ENCODE data around the gene RTL10.

DNA sequence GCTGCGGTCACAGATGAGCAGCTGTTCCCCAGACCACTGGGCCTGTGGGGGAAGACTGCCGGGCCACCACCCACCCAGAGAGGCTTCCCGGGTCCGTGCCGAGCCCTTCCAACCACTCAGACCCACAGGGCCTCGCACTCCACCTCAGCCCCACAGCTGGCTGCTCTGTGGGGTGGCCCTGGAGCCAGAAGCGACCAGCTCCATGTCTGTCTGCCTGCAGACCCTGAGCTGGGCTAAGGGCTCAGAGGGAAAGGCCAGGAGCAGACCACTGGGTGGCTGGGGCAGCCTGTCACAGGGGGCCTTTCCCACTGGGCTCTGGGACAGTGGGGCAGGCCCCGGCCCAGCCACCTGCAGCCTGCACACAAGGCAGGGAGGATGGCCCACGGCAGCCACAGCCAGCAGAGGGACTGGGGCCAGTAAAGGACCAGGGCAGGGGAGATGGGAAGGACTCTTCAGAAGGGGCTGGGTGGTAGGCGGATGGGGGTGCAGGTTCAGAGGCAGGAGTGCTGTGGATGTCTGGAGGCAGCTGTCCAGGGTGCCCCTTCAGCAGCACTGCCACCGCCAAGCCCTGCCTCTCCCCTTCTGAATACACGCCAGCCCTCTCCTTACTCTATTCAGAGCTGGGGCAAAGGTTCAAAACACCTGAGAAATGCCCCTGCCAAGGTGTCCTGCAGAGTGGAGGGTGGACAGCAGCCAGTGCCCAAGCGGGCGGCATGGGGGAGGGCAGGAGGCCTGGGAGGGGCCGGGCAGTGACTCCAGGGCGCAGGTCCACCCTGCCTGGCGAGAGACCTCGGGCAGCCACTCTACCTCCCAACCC lies 32.2 kb downstream of the RTL10 start:
- TF ChIP-seq FOXP1 (CRISPR knock-in tag; IDR thresholded peaks at IDR 0.05; ENCODE audit: borderline replicate concordance) (no peak), TCF7 (CRISPR knock-in tag; IDR thresholded peaks at IDR 0.05; ENCODE audit: low read depth) (no peak), RELA (CRISPR knock-in tag; IDR thresholded peaks at IDR 0.05; ENCODE audit: borderline replicate concordance) (no peak), GRHL2 (CRISPR knock-in tag; IDR thresholded peaks at IDR 0.05; ENCODE audit: insufficient replicate concordance, severe bottlenecking) (no peak)
- TF ChIP-seq, protein P1, sequence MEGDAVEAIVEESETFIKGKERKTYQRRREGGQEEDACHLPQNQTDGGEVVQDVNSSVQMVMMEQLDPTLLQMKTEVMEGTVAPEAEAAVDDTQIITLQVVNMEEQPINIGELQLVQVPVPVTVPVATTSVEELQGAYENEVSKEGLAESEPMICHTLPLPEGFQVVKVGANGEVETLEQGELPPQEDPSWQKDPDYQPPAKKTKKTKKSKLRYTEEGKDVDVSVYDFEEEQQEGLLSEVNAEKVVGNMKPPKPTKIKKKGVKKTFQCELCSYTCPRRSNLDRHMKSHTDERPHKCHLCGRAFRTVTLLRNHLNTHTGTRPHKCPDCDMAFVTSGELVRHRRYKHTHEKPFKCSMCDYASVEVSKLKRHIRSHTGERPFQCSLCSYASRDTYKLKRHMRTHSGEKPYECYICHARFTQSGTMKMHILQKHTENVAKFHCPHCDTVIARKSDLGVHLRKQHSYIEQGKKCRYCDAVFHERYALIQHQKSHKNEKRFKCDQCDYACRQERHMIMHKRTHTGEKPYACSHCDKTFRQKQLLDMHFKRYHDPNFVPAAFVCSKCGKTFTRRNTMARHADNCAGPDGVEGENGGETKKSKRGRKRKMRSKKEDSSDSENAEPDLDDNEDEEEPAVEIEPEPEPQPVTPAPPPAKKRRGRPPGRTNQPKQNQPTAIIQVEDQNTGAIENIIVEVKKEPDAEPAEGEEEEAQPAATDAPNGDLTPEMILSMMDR (IDR thresholded peaks at IDR 0.05), result no peak
